Astrocyte of the spinal cord (primary cell): Measurements from ENCODE around the gene LIN54.

ENCODE experiments used
- DNase-seq: peaks from one replicate; pipeline ENCODE4 v3.0.0; 2011; ENCODE audit warnings: low read depth, low spot score
- H3K4me3 ChIP-seq: 2 replicates; pipeline ENCODE4 v1.5.1; 2011; ENCODE audit warnings: low read depth, mild to moderate bottlenecking, low read length, moderate library complexity
- in situ Hi-C: cut with HindIII; loops from 2 replicates; pipeline ENCODE4 v1.10.0; 2017; ENCODE audit warnings: low sequenced_read_pairs
- TF ChIP-seq, protein P1 (sequence below): IDR thresholded peaks from 2 replicates; pipeline ENCODE4 v1.5.1; 2012; ENCODE audit warnings: low read depth, mild to moderate bottlenecking, low read length, inconsistent platforms

Gene LIN54

DNA sequence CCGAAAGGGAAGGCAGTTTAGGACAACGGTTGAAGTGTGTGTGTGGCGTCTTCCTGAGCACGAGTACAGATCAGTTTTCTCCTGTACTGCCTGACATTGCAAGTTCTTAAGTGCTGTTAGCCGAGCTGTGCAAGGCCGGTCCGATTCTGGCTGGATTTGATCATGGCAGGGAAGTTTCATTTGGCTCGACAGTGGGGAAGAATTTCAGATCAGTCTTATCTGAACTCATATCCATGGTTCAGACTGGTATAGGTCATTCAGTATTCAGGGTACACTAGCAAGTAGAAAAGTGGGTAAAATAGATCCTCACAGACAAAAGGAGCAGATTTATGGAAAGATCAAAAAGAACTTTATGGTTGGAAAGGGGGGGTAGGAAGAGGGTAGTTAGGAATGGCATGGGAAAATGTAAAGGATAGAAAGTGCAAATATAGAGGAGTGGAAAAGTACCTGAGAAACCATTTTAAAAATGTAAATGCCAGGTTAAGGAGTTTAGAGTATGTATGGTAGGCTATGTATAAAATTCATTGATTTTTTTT is 109.4 kb downstream of the LIN54 start:
- peak overlapping the region; percentile 92 for H3K4me3 ChIP-seq
- TF ChIP-seq, protein P1, sequence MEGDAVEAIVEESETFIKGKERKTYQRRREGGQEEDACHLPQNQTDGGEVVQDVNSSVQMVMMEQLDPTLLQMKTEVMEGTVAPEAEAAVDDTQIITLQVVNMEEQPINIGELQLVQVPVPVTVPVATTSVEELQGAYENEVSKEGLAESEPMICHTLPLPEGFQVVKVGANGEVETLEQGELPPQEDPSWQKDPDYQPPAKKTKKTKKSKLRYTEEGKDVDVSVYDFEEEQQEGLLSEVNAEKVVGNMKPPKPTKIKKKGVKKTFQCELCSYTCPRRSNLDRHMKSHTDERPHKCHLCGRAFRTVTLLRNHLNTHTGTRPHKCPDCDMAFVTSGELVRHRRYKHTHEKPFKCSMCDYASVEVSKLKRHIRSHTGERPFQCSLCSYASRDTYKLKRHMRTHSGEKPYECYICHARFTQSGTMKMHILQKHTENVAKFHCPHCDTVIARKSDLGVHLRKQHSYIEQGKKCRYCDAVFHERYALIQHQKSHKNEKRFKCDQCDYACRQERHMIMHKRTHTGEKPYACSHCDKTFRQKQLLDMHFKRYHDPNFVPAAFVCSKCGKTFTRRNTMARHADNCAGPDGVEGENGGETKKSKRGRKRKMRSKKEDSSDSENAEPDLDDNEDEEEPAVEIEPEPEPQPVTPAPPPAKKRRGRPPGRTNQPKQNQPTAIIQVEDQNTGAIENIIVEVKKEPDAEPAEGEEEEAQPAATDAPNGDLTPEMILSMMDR: no peak
- in situ Hi-C loops: no loop called here
- DNase-seq: no peak

DNA sequence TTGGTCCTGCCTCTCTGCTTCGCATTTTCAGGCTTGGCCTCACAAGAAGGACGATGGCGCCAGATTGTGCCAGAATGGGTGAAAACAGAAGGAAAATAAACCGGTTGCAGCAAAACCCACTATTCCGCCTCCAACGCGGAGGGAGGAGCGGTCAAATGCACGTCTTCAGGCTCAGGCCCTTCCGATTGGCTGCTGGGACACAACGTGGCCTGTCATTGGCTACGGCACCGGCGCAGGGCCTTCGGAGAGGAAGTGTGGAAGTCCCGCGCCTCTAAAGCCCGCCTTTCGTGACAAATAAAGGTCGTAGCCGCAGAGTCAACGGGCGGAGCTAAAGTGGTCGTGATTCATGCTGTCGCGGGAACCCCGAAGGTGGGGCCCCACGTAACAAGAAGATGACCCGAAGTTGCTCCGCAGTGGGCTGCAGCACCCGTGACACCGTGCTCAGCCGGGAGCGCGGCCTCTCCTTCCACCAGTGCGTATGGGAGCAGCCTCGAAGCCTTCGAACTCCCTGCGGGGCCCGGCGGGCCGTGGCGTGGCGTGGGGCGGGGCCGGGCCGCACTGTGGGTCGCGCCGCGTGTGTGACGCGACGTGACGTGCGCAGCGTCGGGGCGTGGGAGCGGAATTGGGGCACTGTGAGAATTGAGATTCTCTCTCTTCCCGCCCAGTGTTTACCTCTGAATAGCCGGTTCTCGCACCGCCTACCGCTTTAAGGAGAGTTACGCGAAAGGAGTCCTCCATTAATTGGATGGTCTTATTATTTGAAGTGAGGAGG is 110.0 kb downstream of the LIN54 start, which contains the start of gene THAP9:
Gene THAP9, plus strand, starts transcription at position 325 of the 772 bp plus-strand sequence. Its CDS starts 68 bp downstream, at position 393.
- peak; percentile 100 for DNase-seq
- in situ Hi-C loops: no loop called here
- H3K4me3 ChIP-seq: peak within 1 kb of the TSS; percentile 92
- TF ChIP-seq, protein P1: no peak

DNA sequence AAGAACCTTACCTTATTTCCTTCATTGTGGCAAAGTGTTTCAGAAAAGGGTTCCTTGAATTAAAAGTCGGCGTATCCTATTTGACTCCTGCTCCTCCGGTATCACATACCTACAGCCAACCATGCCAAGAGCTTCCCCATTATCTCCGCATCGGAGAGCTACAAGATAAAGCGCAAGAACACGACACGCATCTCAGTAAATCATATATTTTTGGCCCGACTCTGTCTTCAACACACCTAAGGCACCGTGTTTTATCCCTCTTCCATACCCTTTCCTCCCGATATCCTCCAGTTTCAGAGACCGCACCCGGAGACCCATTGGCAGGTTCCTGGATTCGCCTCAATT is 110.6 kb downstream of the LIN54 start:
- DNase-seq: no peak
- peak overlapping the region; percentile 92 for H3K4me3 ChIP-seq
- TF ChIP-seq, protein P1: no peak
- in situ Hi-C loops: no loop called here

DNA sequence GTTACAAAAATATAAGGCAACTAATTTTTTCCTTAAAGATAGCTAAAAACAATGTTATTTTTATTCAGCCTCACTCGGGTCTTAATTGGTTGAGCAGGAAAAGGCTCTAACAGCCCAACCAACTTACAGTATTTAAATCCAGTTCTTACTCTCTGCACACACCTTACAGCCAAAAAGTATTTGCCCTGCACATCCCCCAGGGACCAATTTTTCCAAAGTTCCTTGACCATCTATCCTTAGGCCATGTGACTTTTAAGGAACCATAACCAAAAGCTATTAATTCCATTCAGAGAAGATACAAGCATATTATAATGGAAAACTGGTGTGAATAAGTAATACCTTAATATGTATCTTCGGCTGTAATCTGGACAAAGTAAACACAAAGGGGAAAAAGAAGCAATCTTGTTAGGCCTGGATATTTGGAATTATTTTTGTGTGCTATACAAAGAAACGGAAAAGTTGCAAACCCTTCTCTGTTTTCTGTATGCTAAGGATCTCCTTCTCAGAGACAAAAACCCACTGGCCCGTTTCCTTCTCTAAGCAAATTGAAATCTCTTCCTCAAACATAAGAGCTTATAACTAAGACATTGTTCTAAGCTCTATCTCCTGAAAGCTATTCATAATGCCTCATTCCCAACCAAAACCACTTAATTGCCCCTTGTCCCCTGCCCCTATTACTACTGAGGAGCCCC is 111.1 kb downstream of the LIN54 start:
- peak overlapping the region; percentile 92 for H3K4me3 ChIP-seq
- DNase-seq: peak; percentile 37
- TF ChIP-seq, protein P1: no peak
- in situ Hi-C loops: no loop called here

DNA sequence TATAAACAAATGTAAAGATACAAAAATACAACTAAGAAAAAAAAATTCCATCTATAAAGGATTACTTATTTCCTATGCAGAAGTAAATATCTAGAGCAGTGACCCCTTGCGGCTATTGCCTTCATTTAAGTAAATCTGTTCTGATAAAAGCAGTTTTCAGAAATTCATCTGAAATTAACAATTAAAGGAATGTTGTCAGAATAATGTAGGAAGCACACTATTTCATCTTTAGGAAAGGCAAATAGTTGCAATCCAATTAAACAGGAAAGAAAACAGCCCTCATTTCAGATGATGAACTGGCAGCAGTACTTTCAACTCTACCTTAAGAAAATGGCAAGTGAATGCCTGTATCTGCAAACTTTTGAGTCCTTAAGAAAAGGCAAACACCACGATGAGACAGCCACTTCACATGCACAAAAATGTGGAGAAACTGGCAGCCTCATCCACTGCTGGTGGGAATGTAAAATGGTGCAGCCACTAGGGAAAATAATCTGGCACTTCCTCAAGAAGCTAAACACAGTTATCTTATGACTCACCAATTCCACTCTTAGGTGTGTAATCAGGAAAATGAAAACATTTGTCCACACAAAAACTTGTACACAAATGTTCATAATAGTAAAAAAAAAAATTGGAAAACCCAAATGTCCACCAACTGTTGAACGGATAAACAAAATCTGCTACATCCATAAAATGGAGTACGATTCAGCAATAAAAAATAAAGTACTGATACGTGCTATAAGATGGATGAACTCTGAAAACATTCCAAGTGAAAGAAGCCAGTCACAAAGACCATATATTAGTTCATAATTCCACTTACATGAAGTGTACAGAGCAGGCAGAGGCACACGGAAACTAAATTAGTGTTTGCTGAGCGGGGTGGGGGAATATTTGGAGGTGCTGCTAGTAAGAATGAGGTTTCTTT is 112.0 kb downstream of the LIN54 start:
- in situ Hi-C loops: no loop called here
- TF ChIP-seq, protein P1: peak; percentile 40
- H3K4me3 ChIP-seq: peak overlapping the region; percentile 92
- DNase-seq: peak; percentile 88

DNA sequence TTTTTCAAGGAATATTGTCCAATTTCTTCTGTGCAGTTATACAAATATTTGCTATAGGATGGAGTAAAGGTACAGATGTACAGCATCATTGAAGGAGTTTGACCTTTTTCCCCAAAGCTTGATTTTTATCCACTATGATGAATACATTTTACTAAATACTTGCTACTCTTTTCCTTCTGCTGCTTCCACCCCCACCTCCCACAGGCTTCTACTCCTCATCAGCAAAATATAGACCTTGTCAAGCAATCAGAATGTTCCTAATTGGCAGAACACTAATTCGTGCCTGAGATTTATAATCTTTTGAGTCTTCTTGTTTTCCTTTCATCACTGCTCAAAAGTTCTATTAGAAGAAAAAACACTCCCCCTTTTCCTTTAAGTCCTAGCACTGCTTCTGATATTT is 113.9 kb downstream of the LIN54 start:
- no peak overlapping the region for H3K4me3 ChIP-seq
- TF ChIP-seq, protein P1: no peak
- no peak for DNase-seq
- in situ Hi-C loops: no loop called here
